CD1c-positive myeloid dendritic cell (primary cell): ENCODE results near the gene PLXDC2.
A peak's percentile ranks its signal among the peaks of the same experiment; 100 is the strongest.

ENCODE experiments used
- DNase-seq: peaks from one replicate; pipeline ENCODE4 v3.0.0-alpha.2; 2016; ENCODE audit errors: extremely low spot score

PLXDC2 gene

DNA sequence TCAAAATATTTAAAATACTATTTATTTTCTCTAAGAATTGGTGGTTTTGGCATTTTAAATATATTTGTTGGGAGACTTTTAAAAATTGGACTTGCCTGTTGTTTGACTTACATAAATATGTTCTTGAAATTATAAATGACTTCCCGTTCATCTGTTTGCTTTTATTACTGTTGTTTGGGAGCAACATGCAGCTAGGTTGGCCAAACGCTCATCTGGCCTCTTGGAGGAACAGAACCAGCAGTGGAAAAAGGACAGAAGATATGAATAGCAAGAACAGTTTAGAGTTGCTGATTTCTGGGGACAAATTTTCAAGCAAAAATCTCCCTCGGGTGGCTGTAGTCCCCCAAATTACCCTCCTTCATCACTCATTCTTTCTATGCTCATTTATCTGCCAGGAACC, 41.6 kb downstream of the PLXDC2 start:
- no peak for DNase-seq

DNA sequence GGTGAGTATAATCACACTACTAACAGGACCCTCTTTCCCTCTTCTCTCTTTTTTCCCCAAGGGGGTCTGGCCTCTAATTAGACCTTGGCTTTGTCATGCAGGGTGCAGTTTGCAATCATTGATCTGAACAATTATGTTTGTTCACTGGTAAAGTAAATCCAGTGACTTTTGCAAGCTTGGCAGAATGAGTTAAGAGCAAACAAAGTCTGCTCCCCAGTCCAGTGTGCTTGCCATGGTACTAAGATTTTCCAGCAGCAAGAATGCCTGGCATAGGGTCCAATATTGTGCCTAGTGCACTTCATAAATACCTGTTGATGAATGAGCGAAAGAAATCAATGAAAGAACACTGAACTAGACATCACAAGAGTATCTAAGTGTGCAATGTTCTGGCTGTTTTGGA, 43.9 kb downstream of the PLXDC2 start:
- DNase-seq: no peak

DNA sequence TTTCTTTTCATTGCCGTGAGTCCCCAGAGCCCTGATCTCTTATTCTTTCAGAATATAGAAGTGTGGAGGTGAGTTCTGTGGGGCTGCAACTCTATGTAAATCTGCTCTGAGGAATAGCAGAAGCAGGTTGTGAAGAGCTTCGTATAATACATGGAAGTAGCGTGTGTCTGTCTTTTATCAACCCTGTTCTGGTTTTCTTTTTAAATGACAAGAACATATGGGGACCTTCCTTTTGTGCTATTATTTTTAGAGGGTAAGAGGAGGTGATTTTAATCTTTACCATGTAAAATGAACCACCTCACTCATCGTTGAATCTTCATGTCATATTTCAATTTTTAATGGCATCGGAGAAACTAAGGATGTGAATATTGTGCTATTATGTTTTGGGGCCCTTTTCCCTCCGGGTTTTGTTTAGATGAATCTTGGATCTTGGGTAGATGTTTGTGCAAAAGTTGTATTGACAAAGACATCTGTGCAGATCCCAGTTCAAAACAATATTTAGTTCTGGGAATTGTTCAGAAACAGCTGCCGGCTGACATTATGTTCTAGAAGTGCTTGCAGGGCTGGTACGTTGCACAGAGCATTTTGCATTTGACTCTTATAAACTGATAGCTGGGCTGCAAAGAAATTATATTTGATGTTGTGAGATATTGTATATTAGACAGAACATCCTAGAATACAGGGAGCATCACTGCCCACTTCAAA, 46.7 kb downstream of the PLXDC2 start:
- no peak for DNase-seq

DNA sequence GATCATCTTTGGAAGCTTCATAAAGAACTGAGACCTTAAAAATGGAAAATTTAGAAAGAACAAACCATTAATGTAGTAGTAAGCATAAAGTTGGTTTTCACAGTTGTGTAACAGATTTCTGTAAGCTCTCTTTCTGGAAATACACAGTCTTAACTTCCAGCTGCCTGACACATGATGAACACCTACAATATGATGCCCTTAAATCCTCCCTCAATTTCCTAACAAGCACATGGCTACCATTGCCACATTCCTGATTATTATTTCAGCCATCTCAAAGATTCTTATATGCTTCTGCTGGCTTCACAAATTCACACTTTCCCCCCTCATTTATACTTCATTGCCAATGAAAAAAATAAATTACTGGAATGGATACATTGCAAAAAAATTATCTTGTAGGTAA, 49.4 kb downstream of the PLXDC2 start:
- no peak for DNase-seq

DNA sequence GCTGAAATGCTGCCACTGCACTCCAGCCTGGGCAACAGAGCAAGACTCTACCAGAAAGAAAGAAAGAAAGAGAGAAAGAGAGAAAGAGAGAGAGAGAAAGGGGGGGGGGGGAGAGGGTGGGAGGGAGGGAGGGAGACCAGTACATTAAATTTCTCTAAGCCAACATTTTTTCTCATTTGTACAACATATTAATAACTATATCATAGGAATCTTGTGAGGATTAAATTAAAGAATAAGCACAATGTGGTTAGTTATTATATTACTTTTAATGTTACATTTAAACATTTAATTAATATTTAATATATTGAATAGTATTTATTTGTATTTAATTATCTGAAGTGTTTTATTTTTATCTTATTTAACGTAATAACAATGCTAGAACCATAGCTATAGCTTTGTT, 53.1 kb downstream of the PLXDC2 start:
- DNase-seq: no peak

DNA sequence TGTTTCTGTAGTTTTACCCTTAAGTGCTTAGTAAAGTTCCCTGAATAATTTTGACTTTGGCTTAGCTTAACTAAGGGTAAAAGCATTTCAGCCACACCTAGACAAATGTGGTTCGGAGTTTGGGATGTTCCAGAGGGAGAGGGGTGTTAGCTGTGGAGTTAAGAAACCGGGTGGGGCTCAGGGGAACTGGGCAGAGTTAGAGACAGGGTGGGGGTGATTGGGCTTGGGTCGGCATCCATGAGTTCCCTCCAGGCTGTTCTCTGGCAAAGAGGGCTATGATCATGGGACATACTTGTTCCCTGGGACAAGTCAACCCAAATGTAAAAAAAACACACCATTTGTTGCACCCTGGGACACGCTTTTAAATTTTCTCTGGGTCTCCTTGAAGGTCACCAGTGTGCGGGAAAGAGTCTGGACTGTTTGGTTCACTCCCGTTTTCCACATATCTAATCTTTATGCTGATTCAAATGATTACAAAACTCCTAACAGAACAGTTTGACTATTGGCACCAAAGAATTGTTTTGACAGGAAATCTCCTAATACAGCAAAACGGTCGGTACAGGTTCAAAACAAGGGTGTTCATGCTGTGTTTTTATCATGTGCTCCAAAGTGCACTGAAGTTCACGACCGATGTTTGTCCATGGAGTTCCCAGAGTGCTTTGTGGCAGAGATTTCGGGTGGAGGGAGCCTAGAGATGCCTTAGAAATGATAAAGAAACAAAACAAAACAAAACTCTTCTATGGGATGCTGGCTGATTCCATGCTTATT, 56.5 kb downstream of the PLXDC2 start:
- DNase-seq: no peak

DNA sequence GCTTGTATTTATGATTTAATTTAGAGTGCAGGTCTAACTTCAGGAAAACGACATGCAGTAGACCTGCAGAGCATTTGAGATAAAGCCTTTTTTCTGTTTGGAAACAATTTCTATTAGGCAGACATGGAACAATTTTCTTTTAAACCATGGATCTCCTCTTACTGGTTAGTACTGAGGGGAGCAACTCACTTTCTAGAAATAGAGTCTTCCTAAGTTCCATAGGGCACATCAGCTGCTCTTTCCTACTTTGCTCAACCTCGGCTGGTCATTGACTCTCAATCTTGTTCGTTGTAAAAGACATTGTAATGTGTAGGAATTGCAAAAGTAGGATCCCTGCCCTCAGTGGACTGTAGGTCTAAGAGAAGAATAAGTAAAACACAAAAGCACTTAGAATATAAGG, 58.0 kb downstream of the PLXDC2 start:
- no peak for DNase-seq

DNA sequence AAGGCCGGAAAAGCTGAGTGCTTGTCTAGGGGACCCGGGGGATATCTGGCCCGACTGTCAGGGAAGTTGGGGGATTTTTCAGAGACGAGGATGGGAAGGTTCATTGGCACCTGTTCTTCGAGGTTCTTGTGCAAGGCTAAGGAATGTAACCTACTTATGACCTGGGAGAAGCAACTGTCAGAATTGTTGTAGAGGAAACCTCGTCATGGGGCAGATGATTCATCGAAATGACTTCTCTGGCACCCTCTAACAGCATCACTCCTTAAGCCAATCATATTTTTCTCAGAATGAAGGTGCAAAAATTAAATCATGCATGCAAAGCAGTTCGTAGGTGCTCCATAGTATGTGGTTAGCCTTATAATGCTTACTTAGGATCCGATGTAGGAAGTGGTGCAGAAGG, 58.6 kb downstream of the PLXDC2 start:
- DNase-seq: no peak

DNA sequence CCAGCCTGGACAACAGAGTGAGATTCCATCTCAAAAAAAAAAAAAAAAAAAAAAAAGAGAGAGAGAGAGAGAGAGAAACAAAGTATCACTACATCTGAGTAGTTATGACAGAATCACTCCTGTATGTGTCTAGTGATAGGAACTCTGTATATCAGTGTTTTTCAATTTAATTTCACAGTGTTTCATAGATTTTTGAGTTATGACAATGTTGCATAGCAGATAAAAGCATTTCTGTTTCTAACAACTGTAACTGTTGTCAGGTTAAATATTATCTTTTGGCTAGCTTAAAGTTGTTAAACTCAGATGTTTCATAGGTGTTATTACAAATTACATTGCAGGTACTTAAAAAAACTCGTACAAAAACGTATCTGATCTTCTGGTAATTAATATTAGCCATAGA, 60.3 kb downstream of the PLXDC2 start:
- no peak for DNase-seq

DNA sequence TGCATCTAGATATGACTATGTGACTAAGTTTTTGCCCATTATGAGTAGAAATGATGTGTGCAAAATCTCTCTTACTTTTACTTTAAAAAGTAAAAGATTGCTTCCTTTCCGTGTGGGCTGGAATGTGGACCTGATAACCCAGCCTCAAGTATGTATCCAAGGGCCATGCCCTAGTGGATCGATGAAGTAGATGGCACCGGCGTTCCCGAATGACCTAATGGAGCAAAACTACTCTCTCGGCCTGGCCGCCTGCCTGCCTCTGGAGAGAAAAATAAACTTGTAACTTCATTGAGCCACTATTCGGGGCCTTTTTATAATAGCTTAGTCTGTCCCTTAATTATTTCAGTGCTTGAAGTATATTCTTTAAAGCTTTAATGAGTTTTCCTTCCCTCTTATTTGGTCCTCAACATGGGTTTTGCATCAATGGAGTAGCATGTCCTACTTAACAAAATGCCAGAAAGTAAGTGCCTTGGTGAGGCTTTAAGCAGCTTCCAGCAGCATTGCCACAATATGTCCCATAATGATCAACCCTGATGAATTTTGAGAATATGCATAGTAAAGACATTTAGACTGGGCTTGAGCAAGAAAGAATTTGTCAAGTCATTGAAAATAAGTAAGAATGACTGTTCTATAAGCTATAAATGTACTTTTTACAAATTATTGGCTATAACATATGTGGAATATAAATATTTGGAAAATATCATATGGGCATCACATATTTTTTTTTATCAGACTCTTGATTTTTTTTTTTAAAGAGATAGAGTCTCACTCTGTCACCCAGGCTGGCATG, 61.4 kb downstream of the PLXDC2 start:
- DNase-seq: no peak

DNA sequence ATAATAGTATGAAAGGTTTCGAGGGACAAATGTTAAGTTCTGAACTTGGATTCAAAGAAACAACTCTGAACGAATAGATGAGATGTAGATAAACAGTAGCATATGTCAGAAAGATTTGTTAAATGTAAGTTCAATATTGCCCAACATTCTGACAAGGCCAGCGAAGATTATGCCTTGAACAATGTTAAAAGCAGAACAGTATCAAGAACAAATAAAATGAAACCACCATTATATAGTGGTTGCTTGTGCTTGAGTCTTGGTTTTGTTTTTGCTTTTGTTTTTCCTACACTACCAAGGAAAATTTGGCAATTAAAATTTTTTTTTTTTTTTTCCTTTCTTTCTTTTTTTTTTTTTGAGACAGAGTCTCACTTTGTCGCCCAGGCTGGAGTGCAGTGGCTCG, 66.4 kb downstream of the PLXDC2 start:
- DNase-seq: no peak

DNA sequence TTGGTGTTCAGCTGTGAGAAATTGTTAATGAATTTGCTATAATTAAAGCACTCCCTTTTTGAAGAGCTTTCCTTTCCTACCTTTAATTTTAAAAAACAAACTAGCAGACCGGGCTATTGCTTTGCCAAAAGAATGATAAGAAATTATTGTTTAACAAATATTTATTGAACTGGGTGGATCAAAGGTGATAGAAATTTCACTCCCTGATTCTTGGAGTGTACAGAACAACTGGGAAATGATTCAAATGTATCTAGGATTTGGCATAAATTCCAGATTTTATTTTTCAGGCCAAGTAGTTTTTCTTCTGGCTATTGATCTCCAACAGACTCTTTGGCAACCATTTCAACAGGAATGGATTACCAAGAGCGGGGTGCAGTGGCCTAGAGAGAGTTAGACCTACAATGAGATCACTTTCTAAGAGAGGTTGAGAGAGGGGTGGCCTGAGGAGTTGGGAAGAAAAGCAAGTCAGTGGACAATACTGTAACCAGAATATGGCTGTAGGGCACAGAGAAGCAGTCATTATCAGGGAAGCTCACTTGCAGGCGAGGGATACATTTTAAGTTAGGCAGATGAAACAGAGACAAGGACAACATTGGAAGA, 71.9 kb downstream of the PLXDC2 start:
- DNase-seq: no peak

DNA sequence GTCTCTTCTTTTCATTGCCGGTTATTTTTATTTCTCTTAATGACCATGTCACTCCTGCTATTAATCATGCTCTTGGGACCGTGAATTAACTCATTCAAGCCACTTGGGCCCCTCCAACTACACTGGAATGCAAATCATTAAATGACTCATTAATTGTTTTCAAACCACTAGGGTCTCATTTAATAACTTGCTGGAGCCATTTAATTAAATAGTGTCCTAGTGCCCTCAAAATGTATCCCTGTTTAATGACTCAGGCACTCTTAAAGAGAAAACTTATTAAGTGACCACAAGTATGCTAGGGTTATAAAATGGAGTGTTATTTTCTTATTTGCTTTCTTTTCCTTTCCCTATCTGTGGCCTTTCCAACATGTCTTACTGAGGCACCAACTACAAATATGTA, 73.0 kb downstream of the PLXDC2 start:
- DNase-seq: no peak

DNA sequence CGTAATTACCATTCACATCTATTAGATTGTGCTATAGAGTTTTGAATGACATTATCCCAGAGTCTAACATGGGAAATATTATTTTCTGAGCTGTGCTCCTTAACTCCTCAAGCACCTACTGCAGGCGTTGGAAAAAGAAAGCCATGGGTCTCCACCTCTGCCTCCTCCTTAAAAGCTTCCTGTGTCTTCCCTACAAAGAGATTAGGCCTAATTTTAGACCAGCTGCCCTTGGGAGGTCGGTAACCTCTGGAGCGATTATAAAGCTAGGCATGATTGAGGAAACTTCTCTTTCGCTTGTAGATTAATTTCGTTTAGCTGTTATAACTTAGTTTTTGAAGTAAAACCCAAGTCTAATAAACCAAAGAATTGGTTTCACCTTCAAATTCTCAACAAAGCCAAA, 75.2 kb downstream of the PLXDC2 start:
- no peak for DNase-seq

DNA sequence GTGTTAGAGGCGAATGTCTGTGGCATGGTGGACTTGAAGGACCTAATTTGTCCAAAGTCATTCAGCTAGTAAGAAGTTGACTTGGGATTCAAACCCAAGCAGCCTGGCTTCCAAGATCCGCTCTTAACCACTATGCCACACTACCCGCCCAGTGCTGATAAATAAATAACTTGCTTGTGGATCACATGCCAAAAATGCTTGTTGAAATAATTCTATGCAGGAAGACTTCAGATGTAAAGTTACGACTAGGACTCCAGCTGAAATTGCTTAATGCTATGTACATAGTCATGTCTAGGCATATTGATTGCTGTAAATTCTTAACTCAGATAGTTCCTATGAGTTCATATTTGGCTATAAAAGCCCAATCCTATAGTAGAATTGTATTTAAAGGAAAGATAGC, 76.0 kb downstream of the PLXDC2 start:
- DNase-seq: no peak

DNA sequence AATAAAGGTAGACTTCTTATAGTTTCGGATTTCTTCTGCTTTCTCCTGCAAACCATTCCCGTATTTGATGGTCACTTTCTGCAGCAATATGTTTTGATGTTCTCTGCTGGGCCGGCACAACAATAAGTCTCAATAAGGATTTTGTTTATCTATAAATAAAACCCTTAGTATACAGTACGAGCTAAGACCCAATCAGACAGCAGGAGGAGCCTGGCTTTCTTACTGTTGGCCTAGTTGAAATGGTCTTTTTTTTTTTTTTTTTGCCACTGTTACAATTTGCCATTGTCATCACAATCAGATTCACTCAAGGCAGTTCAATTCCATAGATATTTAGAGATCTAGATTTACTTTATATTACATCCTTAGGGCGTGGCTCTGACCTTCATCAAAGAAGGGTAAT, 76.4 kb downstream of the PLXDC2 start:
- no peak for DNase-seq

DNA sequence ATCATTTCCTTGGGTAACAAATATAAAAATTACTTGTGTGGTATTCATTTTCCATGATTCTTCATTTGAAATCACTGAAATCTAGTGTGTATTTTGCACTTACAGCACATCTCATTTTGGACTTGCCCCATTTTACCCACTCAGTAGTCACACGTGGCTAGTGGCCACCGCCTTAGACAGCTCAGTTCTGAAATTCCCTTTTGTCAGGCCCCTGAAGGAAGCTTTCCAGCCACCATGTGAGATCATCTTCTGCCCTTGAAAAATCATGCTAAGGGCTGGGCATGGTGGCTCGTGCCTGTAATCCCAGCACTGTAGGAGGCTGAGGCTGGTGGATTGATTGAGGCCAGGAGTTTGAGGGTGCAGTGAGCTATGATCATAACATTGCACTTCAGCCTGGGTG, 79.3 kb downstream of the PLXDC2 start:
- no peak for DNase-seq

DNA sequence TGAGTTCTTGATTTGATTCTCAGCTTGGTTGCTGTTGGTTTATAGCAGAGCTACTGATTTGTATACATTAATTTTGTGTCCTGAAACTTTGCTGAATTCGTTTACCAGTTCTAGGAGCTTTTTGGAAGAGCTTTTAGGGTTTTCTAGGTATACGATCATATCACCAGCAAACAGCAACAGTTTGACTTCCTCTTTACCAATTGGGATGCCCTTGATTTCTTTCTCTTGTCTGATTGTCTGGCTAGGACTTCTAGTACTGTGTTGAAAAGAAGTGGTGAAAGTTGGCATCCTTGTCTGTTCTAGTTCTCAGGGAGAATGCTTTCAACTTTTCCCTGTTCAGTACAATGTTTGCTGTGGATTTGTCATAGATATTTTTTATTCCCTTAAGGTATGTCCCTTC, 86.2 kb downstream of the PLXDC2 start:
- DNase-seq: no peak

DNA sequence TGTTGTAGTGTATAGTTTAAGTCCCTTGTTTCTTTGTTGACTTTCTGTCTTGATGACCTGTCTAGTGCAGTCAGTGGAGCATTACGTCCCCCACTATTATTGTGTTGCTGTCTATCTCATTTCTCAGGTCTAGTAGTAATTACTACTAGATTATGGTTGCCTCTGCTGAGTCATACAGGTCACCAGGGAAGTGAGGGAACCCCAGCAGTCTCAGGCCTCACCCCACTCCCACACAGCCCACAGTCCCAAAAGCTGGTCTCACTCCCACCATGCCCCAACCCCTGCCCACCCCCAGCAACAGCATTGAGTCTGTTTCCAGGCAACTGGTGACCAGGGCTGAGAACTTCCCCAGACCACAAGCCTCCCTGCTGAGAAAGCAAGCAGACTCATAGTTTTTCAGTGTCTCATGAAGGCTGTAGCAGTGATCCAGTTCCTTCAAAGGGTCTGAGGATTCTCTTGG, 88.0 kb downstream of the PLXDC2 start:
- peak; percentile 57 for DNase-seq

DNA sequence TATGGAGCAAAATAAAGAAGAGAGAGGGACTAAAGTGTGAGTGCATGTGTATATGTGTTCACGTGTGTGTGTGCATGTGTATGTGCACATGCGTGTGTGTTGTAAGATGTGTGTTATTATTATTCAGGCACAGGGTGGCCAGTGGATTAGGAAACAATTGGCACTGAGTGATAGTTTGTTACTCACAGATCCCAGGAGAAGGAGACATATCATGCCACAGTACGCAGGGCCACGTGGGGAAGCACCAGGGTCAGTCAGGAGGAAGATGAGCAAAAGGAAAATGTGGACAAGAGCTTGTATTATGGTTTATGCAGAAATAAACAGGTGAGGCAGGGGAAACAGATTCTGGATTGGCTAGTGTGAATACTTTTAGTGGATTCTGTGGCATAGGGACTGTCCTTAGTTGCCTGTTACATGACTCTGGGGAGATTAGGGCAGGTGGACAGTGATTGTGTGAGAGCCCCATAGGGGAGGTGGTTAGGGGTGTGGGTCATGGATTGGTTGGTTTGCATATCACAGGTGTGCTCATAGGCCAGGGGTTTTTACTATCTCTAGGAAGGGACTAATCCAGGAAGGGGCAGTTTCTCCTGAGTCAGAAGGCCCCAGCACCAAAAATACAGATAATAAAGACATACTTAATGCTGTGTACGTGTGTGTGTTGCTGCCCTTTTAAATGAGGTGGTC, 90.0 kb downstream of the PLXDC2 start:
- DNase-seq: no peak

DNA sequence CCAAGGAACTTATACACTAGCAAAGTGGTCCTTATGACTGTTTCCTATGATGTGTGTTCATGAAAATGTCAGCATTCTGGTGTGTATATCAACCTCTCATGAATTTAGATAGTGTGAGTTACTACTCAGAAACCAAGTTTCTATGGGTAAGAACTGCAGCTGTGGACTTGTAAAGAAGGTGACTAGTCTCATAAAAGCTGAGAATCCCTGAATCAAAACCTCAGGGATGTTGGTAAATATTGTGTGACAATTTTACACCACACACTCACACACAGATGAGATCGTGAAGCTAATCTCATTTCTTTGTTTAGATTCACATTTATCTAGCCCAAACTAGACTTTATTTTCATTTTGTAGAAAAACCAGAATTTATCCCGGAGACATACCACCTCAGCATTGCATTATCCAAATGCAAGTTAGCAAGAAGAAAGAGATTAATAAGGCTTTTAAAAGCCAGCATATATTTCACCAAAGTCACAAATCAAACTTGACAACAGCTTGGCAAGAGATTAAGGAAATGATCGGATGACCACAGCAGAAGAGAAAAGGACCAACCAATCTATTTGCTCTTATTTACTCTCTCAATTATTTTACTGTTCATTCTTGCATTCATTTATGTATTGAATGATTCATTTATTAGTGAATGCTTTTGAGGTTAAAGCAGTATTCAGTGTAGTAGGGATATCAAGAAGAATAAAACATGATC, 92.9 kb downstream of the PLXDC2 start:
- DNase-seq: no peak
